Neural cell (in vitro differentiated cells): ENCODE data around the gene BTG1. TPM values are rescaled to one million over a fixed set of nuclear protein-coding genes. Genes with fewer than 3 reads are reported as not detected.

Experiments used
- H2AFZ ChIP-seq: fragments of 200-600, 300-800 bp; sonication (generic), shearing (Covaris generic); 2 replicates; pipeline ENCODE4 v1.6.0; 2014; ENCODE audit warnings: low read depth, mild to moderate bottlenecking, antibody characterized with exemption, low read length, moderate library complexity
- H3F3A ChIP-seq: fragments of 200-600 bp; shearing (Covaris generic); 2 replicates; pipeline ENCODE4 v1.6.1; 2016; ENCODE audit warnings: mild to moderate bottlenecking, moderate library complexity, mixed read lengths, antibody characterized with exemption, low read length; ENCODE audit not compliant: insufficient read depth, poor library complexity, severe bottlenecking
- H3K27ac ChIP-seq: fragments of 200-600, 300-800 bp; sonication (generic), shearing (Covaris generic); 2 replicates; pipeline ENCODE4 v1.5.1; 2014; ENCODE audit warnings: mild to moderate bottlenecking, low read length, moderate library complexity
- H3K27me3 ChIP-seq: fragments of 300-800, 200-600 bp; sonication (generic), shearing (Covaris generic); 2 replicates; pipeline ENCODE4 v1.6.0; 2014; ENCODE audit warnings: mild to moderate bottlenecking, low read depth, low read length, moderate library complexity; ENCODE audit not compliant: insufficient read depth
- H3K36me3 ChIP-seq: fragments of 300-800, 200-600 bp; sonication (generic), shearing (Covaris generic); 2 replicates; pipeline ENCODE4 v1.5.1; 2014; ENCODE audit warnings: mild to moderate bottlenecking, antibody characterized with exemption, low read length, moderate library complexity; ENCODE audit not compliant: insufficient read depth
- H3K4me2 ChIP-seq: fragments of 300-800, 200-600 bp; sonication (generic), shearing (Covaris generic); 2 replicates; pipeline ENCODE4 v1.6.0; 2014; ENCODE audit warnings: mild to moderate bottlenecking, low read length
- H3K4me3 ChIP-seq: fragments of 300-800, 200-600 bp; sonication (generic), shearing (Covaris generic); 2 replicates; pipeline ENCODE4 v1.5.1; 2014; ENCODE audit warnings: mild to moderate bottlenecking, low read length, moderate library complexity
- H3K79me2 ChIP-seq: fragments of 200-600 bp; shearing (Covaris generic); replicated peaks from 2 replicates; pipeline ENCODE4 v1.6.0; 2014; ENCODE audit warnings: mild to moderate bottlenecking, low read length, moderate library complexity; ENCODE audit not compliant: insufficient read depth
- H3K9ac ChIP-seq: fragments of 300-800, 200-600 bp; sonication (generic), shearing (Covaris generic); 2 replicates; pipeline ENCODE4 v1.6.1; 2016; ENCODE audit warnings: mild to moderate bottlenecking, low read length, mixed read lengths
- H3K9me2 ChIP-seq: fragments of 200-600 bp; shearing (Covaris generic); 2 replicates; pipeline ENCODE4 v1.6.1; 2016; ENCODE audit warnings: mild to moderate bottlenecking, low read length, mixed read lengths; ENCODE audit not compliant: insufficient read depth
- H3K9me3 ChIP-seq: fragments of 200-600, 300-800 bp; sonication (generic), shearing (Covaris generic); 2 replicates; pipeline ENCODE4 v1.6.1; 2016; ENCODE audit warnings: mild to moderate bottlenecking, mixed run types, low read length, moderate library complexity, mixed read lengths
- H4K20me1 ChIP-seq: fragments of 200-600 bp; shearing (Covaris generic); 2 replicates; pipeline ENCODE4 v1.6.1; 2016; ENCODE audit warnings: mild to moderate bottlenecking, mixed run types; ENCODE audit not compliant: insufficient read depth
- EP300 ChIP-seq: fragments of 450-650 bp; conservative IDR thresholded peaks from 2 replicates; pipeline ENCODE4 v1.6.1; 2014; ENCODE audit warnings: antibody characterized with exemption, mild to moderate bottlenecking, moderate library complexity; ENCODE audit not compliant: poor library complexity, severe bottlenecking
- EZH2 ChIP-seq: fragments of 200-600, 300-800 bp; shearing (Covaris generic), sonication (generic); IDR thresholded peaks from 2 replicates; pipeline ENCODE4 v1.6.1; 2014; ENCODE audit warnings: antibody characterized with exemption, low read length, borderline replicate concordance, mild to moderate bottlenecking; ENCODE audit not compliant: insufficient read depth, poor library complexity, severe bottlenecking
- MXI1 ChIP-seq: fragments of 450-650 bp; conservative IDR thresholded peaks from 2 replicates; pipeline ENCODE4 v1.6.1; 2014; ENCODE audit warnings: antibody characterized with exemption, mild to moderate bottlenecking; ENCODE audit not compliant: poor library complexity, severe bottlenecking
- POLR2AphosphoS5 ChIP-seq: IDR thresholded peaks from 2 replicates; pipeline ENCODE4 v1.6.1; 2012
- RAD21 ChIP-seq: fragments of 450-650 bp; conservative IDR thresholded peaks from 2 replicates; pipeline ENCODE4 v1.6.1; 2014; ENCODE audit warnings: antibody characterized with exemption, mild to moderate bottlenecking, moderate library complexity
- SMC3 ChIP-seq: fragments of 450-650 bp; conservative IDR thresholded peaks from 2 replicates; pipeline ENCODE4 v1.6.1; 2014; ENCODE audit warnings: antibody characterized with exemption, mild to moderate bottlenecking, moderate library complexity; ENCODE audit not compliant: poor library complexity
- TAF1 ChIP-seq: IDR thresholded peaks from 2 replicates; pipeline ENCODE4 v1.6.1; 2012; ENCODE audit warnings: low read depth
- polyA plus RNA-seq: library from polyadenylated mRNA; depleted of rRNA; stranded (reverse); fragments of >200 nt; gene quantifications from 2 replicates; pipeline ENCODE4 v1.2.3, GENCODE V29; 2014
- TF ChIP-seq, protein P1 (sequence below): IDR thresholded peaks from 2 replicates; pipeline ENCODE4 v1.6.1; 2012; ENCODE audit warnings: borderline replicate concordance
- TF ChIP-seq, protein P2 (sequence below): fragments of 450-650 bp; IDR thresholded peaks from 2 replicates; pipeline ENCODE4 v1.5.1; 2014; ENCODE audit warnings: antibody characterized with exemption, mild to moderate bottlenecking, moderate library complexity; ENCODE audit not compliant: poor library complexity, severe bottlenecking

BTG1 gene
- polyA plus RNA-seq, 1 donor from 2014 or later, result 12.9 TPM

DNA sequence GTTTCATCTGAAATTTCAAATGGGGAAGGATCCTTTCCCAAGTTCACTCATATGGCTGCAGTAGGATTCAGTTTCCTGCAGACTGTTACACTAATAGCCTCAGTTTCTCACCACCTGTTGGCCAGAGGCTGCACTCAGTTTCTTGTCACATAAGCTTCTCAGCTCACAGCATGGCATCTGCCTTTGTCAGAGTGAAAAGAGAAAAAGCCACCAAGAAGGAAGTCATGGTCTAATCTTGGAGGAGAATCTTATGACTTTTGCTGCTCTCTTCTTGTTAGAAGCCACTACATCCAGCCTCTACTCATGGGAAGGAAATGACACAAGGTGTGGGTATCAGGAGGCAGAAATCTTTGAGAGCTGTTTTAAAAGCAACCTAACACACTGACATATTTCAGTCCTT, 39.4 kb upstream of the BTG1 start:
- Histone ChIP-seq H3K4me3 (no peak overlapping the region), H3K79me2 (no peaks in the 10 kb centered on the region), H3F3A (no peaks in the 10 kb centered on the region), H2AFZ (no peak overlapping the region), H3K36me3 (no peaks in the 10 kb centered on the region), H3K27me3 (no peaks in the 10 kb centered on the region), H3K9me3 (no peaks in the 10 kb centered on the region), H3K9ac (no peak overlapping the region), H3K9me2 (no peaks in the 10 kb centered on the region), H3K27ac (no peak overlapping the region), H4K20me1 (no peaks in the 10 kb centered on the region), H3K4me2 (no peak overlapping the region)
- TF ChIP-seq EP300 (no peak), RAD21 (no peak), TAF1 (no peak), POLR2AphosphoS5 (no peak), EZH2 (no peak), MXI1 (no peak), SMC3 (no peak)
- TF ChIP-seq, protein P1, sequence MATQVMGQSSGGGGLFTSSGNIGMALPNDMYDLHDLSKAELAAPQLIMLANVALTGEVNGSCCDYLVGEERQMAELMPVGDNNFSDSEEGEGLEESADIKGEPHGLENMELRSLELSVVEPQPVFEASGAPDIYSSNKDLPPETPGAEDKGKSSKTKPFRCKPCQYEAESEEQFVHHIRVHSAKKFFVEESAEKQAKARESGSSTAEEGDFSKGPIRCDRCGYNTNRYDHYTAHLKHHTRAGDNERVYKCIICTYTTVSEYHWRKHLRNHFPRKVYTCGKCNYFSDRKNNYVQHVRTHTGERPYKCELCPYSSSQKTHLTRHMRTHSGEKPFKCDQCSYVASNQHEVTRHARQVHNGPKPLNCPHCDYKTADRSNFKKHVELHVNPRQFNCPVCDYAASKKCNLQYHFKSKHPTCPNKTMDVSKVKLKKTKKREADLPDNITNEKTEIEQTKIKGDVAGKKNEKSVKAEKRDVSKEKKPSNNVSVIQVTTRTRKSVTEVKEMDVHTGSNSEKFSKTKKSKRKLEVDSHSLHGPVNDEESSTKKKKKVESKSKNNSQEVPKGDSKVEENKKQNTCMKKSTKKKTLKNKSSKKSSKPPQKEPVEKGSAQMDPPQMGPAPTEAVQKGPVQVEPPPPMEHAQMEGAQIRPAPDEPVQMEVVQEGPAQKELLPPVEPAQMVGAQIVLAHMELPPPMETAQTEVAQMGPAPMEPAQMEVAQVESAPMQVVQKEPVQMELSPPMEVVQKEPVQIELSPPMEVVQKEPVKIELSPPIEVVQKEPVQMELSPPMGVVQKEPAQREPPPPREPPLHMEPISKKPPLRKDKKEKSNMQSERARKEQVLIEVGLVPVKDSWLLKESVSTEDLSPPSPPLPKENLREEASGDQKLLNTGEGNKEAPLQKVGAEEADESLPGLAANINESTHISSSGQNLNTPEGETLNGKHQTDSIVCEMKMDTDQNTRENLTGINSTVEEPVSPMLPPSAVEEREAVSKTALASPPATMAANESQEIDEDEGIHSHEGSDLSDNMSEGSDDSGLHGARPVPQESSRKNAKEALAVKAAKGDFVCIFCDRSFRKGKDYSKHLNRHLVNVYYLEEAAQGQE, result no peak
- TF ChIP-seq, protein P2, sequence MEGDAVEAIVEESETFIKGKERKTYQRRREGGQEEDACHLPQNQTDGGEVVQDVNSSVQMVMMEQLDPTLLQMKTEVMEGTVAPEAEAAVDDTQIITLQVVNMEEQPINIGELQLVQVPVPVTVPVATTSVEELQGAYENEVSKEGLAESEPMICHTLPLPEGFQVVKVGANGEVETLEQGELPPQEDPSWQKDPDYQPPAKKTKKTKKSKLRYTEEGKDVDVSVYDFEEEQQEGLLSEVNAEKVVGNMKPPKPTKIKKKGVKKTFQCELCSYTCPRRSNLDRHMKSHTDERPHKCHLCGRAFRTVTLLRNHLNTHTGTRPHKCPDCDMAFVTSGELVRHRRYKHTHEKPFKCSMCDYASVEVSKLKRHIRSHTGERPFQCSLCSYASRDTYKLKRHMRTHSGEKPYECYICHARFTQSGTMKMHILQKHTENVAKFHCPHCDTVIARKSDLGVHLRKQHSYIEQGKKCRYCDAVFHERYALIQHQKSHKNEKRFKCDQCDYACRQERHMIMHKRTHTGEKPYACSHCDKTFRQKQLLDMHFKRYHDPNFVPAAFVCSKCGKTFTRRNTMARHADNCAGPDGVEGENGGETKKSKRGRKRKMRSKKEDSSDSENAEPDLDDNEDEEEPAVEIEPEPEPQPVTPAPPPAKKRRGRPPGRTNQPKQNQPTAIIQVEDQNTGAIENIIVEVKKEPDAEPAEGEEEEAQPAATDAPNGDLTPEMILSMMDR, result no peak

GRCh38 chr12:92183575-92183974, 37.9 kb upstream of the BTG1 start:
- Histone ChIP-seq H3K9me3 (no peaks in the 10 kb centered on the region), H3K4me3 (no peak overlapping the region), H3K4me2 (no peak overlapping the region), H3K27me3 (no peaks in the 10 kb centered on the region), H3K79me2 (no peaks in the 10 kb centered on the region), H4K20me1 (no peaks in the 10 kb centered on the region), H3K9ac (no peak overlapping the region), H3K9me2 (no peaks in the 10 kb centered on the region), H3K36me3 (no peaks in the 10 kb centered on the region), H3F3A (no peaks in the 10 kb centered on the region), H3K27ac (no peak overlapping the region), H2AFZ (no peak overlapping the region)
- no peak for TF ChIP-seq POLR2AphosphoS5
- TF ChIP-seq MXI1, result no peak
- no peak for TF ChIP-seq SMC3
- TF ChIP-seq, protein P1, result no peak
- no peak for TF ChIP-seq EZH2
- TF ChIP-seq, protein P2, result no peak
- no peak for TF ChIP-seq TAF1
- no peak for TF ChIP-seq EP300
- TF ChIP-seq RAD21, result no peak
